GDM1 (cell line): ENCODE results near the gene ITSN1.

Source experiments
- DNase-seq: peaks from one replicate; lab custom pipeline; 2025; lab: John Stamatoyannopoulos, UW

ITSN1 gene

GRCh38 chr21:33732038-33732437 is 89.7 kb downstream of the ITSN1 start:
- no peak for DNase-seq

DNA sequence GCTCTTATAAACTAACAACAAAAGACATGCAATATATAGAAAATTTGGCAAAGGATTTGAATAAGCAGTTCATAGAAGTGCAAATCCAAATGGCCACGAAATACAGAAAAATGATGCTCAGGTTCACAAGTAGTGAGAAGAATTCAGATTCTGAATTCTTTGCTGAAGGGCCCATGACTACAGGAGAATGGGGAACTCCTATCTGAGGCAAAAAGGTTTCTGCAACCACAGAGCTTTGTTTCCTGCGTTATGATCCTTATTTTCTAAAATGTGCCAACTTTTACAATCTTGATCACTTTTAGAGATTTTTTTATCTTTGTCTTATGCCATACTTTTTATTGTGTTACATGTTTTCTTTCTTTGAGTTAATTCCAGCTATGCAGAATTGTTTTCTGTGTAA is 91.3 kb downstream of the ITSN1 start:
- peak; percentile 10 for DNase-seq

DNA sequence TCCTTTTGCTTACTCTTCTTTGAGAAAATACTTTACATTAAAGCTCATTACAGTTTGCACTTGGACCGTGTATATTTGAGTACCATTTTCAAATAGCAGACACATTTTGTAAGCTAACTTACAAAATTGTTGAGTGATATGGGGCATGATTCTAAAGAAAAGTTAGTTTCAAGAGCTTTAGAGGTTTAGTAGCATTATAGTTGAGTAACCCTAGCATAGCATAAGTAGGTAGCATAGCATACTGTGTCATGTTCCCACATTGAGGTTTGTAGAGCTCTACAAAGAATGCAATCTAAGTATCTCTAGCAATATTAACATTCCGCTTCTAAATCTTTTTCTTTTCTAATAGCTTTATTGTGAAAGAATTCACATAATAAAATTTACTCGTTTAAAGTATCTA is 92.0 kb downstream of the ITSN1 start:
- no peak for DNase-seq

DNA sequence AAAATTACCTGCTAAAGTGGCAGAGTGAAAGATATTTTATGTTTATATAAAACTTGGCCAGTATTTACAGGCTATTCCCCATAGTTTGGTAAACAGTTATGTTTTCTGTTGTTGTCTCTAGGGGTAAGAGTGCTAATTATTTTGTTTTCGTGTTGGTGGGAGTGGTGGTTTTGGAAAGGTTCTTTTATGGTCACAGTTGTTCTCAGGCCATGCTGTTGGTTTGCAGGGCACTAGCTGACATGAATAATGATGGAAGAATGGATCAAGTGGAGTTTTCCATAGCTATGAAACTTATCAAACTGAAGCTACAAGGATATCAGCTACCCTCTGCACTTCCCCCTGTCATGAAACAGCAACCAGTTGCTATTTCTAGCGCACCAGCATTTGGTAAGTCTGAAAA is 92.5 kb downstream of the ITSN1 start:
- no peak for DNase-seq

- no peak for DNase-seq
These were observed 94.3 kb downstream of the ITSN1 start for GRCh38 chr21:33736569-33736968.

- DNase-seq, result no peak
These were observed 97.4 kb downstream of the ITSN1 start for GRCh38 chr21:33739701-33740100.

GRCh38 chr21:33747420-33747819 is 105.1 kb downstream of the ITSN1 start:
- no peak for DNase-seq

- DNase-seq, result no peak
These were observed 106.6 kb downstream of the ITSN1 start for GRCh38 chr21:33748903-33749302.

DNA sequence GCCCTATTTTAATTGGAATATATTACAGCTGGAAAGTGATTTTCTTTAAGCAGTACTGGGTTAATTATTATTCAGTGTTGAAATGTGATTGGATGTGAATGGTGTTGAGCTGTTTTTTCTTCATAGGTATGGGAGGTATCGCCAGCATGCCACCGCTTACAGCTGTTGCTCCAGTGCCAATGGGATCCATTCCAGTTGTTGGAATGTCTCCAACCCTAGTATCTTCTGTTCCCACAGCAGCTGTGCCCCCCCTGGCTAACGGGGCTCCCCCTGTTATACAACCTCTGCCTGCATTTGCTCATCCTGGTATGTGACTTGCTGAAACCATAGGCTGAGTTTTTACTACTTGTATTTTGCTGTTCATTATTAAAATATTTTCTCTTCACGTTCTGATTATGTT is 107.7 kb downstream of the ITSN1 start:
- no peak for DNase-seq

- DNase-seq, result no peak
These were observed 108.8 kb downstream of the ITSN1 start for GRCh38 chr21:33751120-33751519.

DNA sequence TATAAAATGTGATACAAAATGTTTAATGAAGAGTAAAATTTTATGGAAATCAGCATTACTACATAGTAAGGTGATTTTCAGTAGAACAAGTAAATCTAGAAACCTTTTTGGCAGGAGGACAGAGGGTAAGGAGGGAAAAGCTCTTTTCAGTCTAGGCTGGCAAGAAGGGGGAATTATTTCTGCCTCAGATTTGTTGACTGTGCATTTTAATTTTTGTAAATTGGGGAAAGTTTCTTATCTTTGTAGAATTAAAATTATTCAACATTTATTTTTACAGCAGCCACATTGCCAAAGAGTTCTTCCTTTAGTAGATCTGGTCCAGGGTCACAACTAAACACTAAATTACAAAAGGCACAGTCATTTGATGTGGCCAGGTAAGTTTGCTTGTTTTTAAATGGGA is 109.2 kb downstream of the ITSN1 start:
- no peak for DNase-seq

GRCh38 chr21:33752260-33752659 is 110.0 kb downstream of the ITSN1 start:
- DNase-seq, result no peak

DNA sequence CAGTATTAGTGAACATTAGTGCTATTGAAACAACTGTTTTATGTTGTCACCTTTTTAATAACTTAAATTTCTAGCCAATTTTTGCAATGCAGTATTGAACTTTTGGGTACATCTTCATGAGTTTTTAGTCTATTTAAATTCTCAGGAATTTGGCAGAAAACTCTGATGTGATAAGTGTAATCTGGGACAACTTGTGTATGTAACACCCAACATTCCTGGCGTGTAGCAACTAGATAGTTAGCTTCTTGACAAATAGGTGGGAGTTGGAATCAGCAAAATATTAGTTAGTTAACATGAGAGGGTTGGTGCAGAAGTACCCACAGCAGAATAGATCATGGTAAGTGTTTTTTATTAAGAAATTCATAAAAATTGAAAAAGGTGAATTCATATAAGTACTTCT is 111.6 kb downstream of the ITSN1 start:
- DNase-seq, result no peak

DNA sequence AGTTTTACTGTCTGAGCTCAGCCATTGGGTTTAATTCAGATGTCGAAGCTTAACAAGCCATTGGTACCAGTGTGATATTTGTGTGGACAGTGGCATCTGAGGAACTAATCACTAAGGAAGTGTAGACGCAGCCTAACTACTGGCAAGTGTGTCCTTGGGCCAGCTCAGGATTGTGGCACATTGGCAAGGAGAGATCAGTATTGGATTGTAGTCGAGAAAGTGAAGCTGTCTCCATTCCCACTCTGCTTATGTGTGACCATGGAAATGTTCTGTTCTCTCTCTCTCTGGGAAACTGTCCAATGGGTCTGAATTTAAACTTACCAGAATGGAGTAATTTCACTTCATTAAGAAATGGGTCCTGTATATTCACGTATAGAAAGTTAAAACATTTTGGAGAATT is 112.2 kb downstream of the ITSN1 start:
- no peak for DNase-seq

DNA sequence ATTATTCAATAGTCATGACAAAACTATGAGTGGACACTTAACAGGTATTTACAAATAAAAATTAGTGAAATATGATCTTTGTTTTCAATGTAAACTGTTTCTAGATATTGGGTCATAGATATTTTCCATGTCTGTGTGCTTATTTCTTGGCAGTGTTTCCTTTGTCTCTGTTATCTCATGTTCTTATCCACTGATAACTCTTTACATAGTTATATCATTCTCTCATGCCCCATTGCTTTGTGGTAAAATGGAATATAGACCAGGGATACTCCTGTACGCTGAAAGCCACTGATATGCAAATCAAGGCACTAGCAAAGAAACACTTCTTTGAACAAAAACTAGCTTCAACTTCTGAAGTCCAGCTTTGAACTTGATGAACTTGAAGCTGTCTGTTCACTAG is 113.1 kb downstream of the ITSN1 start:
- DNase-seq, result no peak

- DNase-seq, result no peak
These were observed 118.5 kb downstream of the ITSN1 start for GRCh38 chr21:33760641-33761440.

DNA sequence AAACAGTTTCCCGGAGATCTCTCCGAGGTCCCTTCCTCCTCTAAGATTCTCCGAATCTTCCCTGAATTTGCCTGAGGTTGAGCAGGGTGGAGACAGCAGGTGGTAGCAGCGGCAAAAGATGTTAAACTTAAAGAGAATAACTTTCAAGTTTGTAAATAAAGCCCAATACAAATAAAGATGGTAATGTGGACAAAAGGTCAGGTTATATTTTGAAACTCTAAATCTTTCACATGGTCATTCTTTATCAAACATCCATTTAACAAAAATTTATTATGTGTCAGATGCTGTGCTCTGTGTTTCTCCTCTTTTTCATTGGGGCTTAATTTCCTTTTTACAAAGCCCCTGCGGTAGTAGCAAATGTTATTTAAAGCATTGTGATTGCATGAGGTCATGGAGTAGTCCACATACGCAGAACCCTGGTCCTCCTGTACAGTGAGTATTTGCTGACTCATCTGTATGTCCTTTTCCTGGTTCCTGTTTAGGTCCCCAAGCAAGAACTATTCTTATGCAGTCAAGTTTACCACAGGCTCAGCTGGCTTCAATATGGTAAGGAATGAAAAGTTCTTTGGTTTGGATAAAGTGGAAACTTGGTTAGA is 119.2 kb downstream of the ITSN1 start:
- peak; percentile 48 for DNase-seq

GRCh38 chr21:33762803-33763581 is 120.7 kb downstream of the ITSN1 start:
- no peak for DNase-seq

DNA sequence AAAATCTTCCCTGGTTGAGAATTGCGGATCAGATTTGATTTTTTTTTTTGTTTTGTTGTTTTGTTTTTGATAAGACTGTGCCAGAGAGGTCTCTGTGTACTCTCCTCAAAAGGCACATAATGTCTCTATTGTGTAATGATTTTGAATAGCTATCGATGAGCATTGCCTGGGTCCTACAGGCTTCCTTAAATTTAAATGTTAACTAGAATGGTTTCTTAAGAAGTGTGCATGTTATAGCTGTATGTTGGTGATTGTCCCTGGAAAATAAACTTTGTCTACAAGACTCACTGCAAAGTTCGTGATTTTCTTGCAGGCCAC is 121.2 kb downstream of the ITSN1 start:
- no peak for DNase-seq

- no peak for DNase-seq
These were observed 124.9 kb downstream of the ITSN1 start for GRCh38 chr21:33767236-33767635.

- no peak for DNase-seq
These were observed 125.7 kb downstream of the ITSN1 start for GRCh38 chr21:33767960-33768359.

- DNase-seq, result no peak
These were observed 126.8 kb downstream of the ITSN1 start for GRCh38 chr21:33769057-33769456.

- no peak for DNase-seq
These were observed 128.2 kb downstream of the ITSN1 start for GRCh38 chr21:33770542-33770941.
